HG03460 (cell line): ENCODE measurements around the gene MAPKAP1.

Source experiments
- ATAC-seq: cut with Tn5 transposase; IDR thresholded peaks from one replicate; pipeline ENCODE4 v1.9.1; 2021; ENCODE audit not compliant: unreplicated experiment

Gene MAPKAP1

GRCh38 chr9:125399666-125400065, 307.3 kb downstream of the MAPKAP1 start:
- ATAC-seq: no peak

- no peak for ATAC-seq
Observed at GRCh38 chr9:125399165-125399564, 307.8 kb downstream of the MAPKAP1 start.

- ATAC-seq: no peak
Observed at GRCh38 chr9:125398243-125398642, 308.8 kb downstream of the MAPKAP1 start.

- no peak for ATAC-seq
Observed at GRCh38 chr9:125397736-125398135, 309.3 kb downstream of the MAPKAP1 start.

GRCh38 chr9:125396799-125397198, 310.2 kb downstream of the MAPKAP1 start:
- ATAC-seq: no peak

GRCh38 chr9:125393426-125393825, 313.6 kb downstream of the MAPKAP1 start:
- ATAC-seq: no peak

GRCh38 chr9:125391704-125392103, 315.3 kb downstream of the MAPKAP1 start:
- no peak for ATAC-seq

- ATAC-seq: no peak
Observed at GRCh38 chr9:125388978-125389377, 318.0 kb downstream of the MAPKAP1 start.

GRCh38 chr9:125387861-125388524, 319.0 kb downstream of the MAPKAP1 start:
- ATAC-seq: no peak
